ENCODE results near the gene SYNE2. TPM values are rescaled to one million over a fixed set of nuclear protein-coding genes. Genes with fewer than 3 reads are reported as not detected.

The SYNE2 gene
- total RNA-seq, 1 donor, result 13.4 TPM

- no peak for TF ChIP-seq CTCF (IDR thresholded peaks at IDR 0.05; ENCODE audit: insufficient read depth, low read depth, low read length)
- H3K4me3 ChIP-seq (ENCODE audit: low read depth, low read length), result no peak overlapping the region
- DNase-seq (ENCODE audit: low read depth), result peak; percentile 84
These were observed 339.0 kb downstream of the SYNE2 start for GRCh38 chr14:64191756-64192155.

- DNase-seq (ENCODE audit: low read depth), result no peak
- H3K4me3 ChIP-seq (ENCODE audit: low read depth, low read length), result no peak overlapping the region
- no peak for TF ChIP-seq CTCF (IDR thresholded peaks at IDR 0.05; ENCODE audit: insufficient read depth, low read depth, low read length)
These were observed 341.0 kb downstream of the SYNE2 start for GRCh38 chr14:64193821-64194220.

- H3K4me3 ChIP-seq (ENCODE audit: low read depth, low read length), result no peak overlapping the region
- no peak for TF ChIP-seq CTCF (IDR thresholded peaks at IDR 0.05; ENCODE audit: insufficient read depth, low read depth, low read length)
- no peak for DNase-seq (ENCODE audit: low read depth)
These were observed 341.6 kb downstream of the SYNE2 start for GRCh38 chr14:64194404-64194803.

- H3K4me3 ChIP-seq (ENCODE audit: low read depth, low read length), result no peak overlapping the region
- TF ChIP-seq CTCF (IDR thresholded peaks at IDR 0.05; ENCODE audit: insufficient read depth, low read depth, low read length), result no peak
- DNase-seq (ENCODE audit: low read depth), result peak; percentile 12
These were observed 342.4 kb downstream of the SYNE2 start for GRCh38 chr14:64195199-64195598.

- H3K4me3 ChIP-seq (ENCODE audit: low read depth, low read length), result no peak overlapping the region
- TF ChIP-seq CTCF (IDR thresholded peaks at IDR 0.05; ENCODE audit: insufficient read depth, low read depth, low read length), result no peak
- DNase-seq (ENCODE audit: low read depth), result no peak
These were observed 343.3 kb downstream of the SYNE2 start for GRCh38 chr14:64196056-64196455.

GRCh38 chr14:64196814-64197411 is 344.1 kb downstream of the SYNE2 start:
- TF ChIP-seq CTCF (IDR thresholded peaks at IDR 0.05; ENCODE audit: insufficient read depth, low read depth, low read length), result no peak
- peak; percentile 53 for DNase-seq (ENCODE audit: low read depth)

GRCh38 chr14:64197996-64198395 is 345.2 kb downstream of the SYNE2 start:
- no peak overlapping the region for H3K4me3 ChIP-seq (ENCODE audit: low read depth, low read length)
- TF ChIP-seq CTCF (IDR thresholded peaks at IDR 0.05; ENCODE audit: insufficient read depth, low read depth, low read length), result no peak
- DNase-seq (ENCODE audit: low read depth), result no peak

More at GRCh38 chr14:64196814-64197411, 344.1 kb downstream of the SYNE2 start:
- H3K4me3 ChIP-seq (ENCODE audit: low read depth, low read length), result peak overlapping the region; percentile 63
